Muscle of leg (tissue), 16 donors: ENCODE data around the gene FOXN3. TPM values are rescaled to one million over a fixed set of nuclear protein-coding genes. Genes with fewer than 3 reads are reported as not detected.

Experiments used
- DNase-seq: peaks from one replicate; pipeline ENCODE4 v3.0.0; 2013
- H3K27ac ChIP-seq: one replicate; pipeline ENCODE4 v1.5.1; 2013; ENCODE audit warnings: mild to moderate bottlenecking, low read length, control low read depth
- H3K27me3 ChIP-seq: one replicate; pipeline ENCODE4 v1.6.1; 2013; ENCODE audit warnings: low read length; ENCODE audit not compliant: control insufficient read depth, insufficient read depth
- H3K36me3 ChIP-seq: one replicate; pipeline ENCODE4 v1.6.1; 2013; ENCODE audit warnings: low read length; ENCODE audit not compliant: control insufficient read depth, insufficient read depth
- H3K4me1 ChIP-seq: one replicate; pipeline ENCODE4 v1.6.1; 2013; ENCODE audit warnings: low read length; ENCODE audit not compliant: control insufficient read depth, insufficient read depth
- H3K4me3 ChIP-seq: one replicate; pipeline ENCODE4 v1.5.1; 2013; ENCODE audit warnings: low read length, control low read depth
- H3K9me3 ChIP-seq: replicated peaks from 2 replicates; pipeline ENCODE4 v1.6.1; 2013; ENCODE audit warnings: low read depth, low read length; ENCODE audit not compliant: control insufficient read depth
- WGBS: methylation state at CpG from one replicate; pipeline ENCODE4 v1.1.5; 2013; ENCODE audit warnings: missing lambda C conversion rate; ENCODE audit not compliant: insufficient coverage; 5-methylcytosine and 5-hydroxymethylcytosine counted together
- long read RNA-seq, 11 donors: transcript quantifications; one replicate each; lab custom pipeline, GENCODE V29; 2026
- polyA plus RNA-seq, 8 donors: library from polyadenylated mRNA; unstranded; fragments of 120-200 nt; gene quantifications; one replicate each; pipeline versions ENCODE4 v1.2.1 to v1.2.3, GENCODE V29; 2013; ENCODE audit warnings: inconsistent platforms in 1 of 8, low replicate concordance in 1 of 8; ENCODE audit not compliant: insufficient read length in 8 of 8, insufficient read depth in 1 of 8
- total RNA-seq: library from RNA; stranded (reverse); fragments of 120-200 nt; gene quantifications from one replicate; pipeline ENCODE4 v1.2.4, GENCODE V29; 2013

FOXN3 gene, protein sequence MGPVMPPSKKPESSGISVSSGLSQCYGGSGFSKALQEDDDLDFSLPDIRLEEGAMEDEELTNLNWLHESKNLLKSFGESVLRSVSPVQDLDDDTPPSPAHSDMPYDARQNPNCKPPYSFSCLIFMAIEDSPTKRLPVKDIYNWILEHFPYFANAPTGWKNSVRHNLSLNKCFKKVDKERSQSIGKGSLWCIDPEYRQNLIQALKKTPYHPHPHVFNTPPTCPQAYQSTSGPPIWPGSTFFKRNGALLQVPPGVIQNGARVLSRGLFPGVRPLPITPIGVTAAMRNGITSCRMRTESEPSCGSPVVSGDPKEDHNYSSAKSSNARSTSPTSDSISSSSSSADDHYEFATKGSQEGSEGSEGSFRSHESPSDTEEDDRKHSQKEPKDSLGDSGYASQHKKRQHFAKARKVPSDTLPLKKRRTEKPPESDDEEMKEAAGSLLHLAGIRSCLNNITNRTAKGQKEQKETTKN
- total RNA-seq (63.4 TPM), polyA plus RNA-seq (10 to 100 TPM; 43.4 to 79.2 (median 65.2) TPM)
- long read RNA-seq, donor 1, transcript FOXN3-214 (6 exons, 2,692 nt): major isoform, 6 of 9 reads
- long read RNA-seq, donor 1, partial matches to known transcripts: 0 of 9 reads
- long read RNA-seq, donor 1, other reads (novel, unspliced or antisense): 0 of 9 reads
- long read RNA-seq, donor 2, partial matches to known transcripts: 0 of 1 reads
- long read RNA-seq, donor 2, other reads (novel, unspliced or antisense): 0 of 1 reads
- long read RNA-seq, donor 3, transcript FOXN3-214 (6 exons, 2,692 nt): major isoform, 9 of 21 reads
- long read RNA-seq, donor 3, transcript FOXN3-219 (5 exons, 2,421 nt): minor isoform, 5 of 21 reads
- long read RNA-seq, donor 3, partial matches to known transcripts: 0 of 21 reads
- long read RNA-seq, donor 3, other reads (novel, unspliced or antisense): 5 of 21 reads
- long read RNA-seq, donor 4, partial matches to known transcripts: 0 of 9 reads
- long read RNA-seq, donor 4, other reads (novel, unspliced or antisense): 0 of 9 reads
- long read RNA-seq, donor 5, transcript FOXN3-219 (5 exons, 2,421 nt): major isoform, 8 of 29 reads
- long read RNA-seq, donor 5, transcript FOXN3-214 (6 exons, 2,692 nt): major isoform, 8 of 29 reads
- long read RNA-seq, donor 5, partial matches to known transcripts: 10 of 29 reads
- long read RNA-seq, donor 5, other reads (novel, unspliced or antisense): 0 of 29 reads
- long read RNA-seq, donor 6, transcript FOXN3-214 (6 exons, 2,692 nt): major isoform, 8 of 9 reads
- long read RNA-seq, donor 6, partial matches to known transcripts: 0 of 9 reads
- long read RNA-seq, donor 6, other reads (novel, unspliced or antisense): 0 of 9 reads
- long read RNA-seq, donor 7, partial matches to known transcripts: 0 of 3 reads
- long read RNA-seq, donor 7, other reads (novel, unspliced or antisense): 0 of 3 reads
- long read RNA-seq, donor 8, partial matches to known transcripts: 0 of 12 reads
- long read RNA-seq, donor 8, other reads (novel, unspliced or antisense): 5 of 12 reads
- long read RNA-seq, donor 9, transcript FOXN3-214 (6 exons, 2,692 nt): major isoform, 5 of 14 reads
- long read RNA-seq, donor 9, partial matches to known transcripts: 5 of 14 reads
- long read RNA-seq, donor 9, other reads (novel, unspliced or antisense): 0 of 14 reads
- long read RNA-seq, donor 10, transcript FOXN3-214 (6 exons, 2,692 nt): major isoform, 6 of 13 reads
- long read RNA-seq, donor 10, partial matches to known transcripts: 0 of 13 reads
- long read RNA-seq, donor 10, other reads (novel, unspliced or antisense): 0 of 13 reads
- long read RNA-seq, donor 11, transcript FOXN3-219 (5 exons, 2,421 nt): minor isoform, 7 of 18 reads
- long read RNA-seq, donor 11, transcript FOXN3-214 (6 exons, 2,692 nt): major isoform, 8 of 18 reads
- long read RNA-seq, donor 11, partial matches to known transcripts: 0 of 18 reads
- long read RNA-seq, donor 11, other reads (novel, unspliced or antisense): 0 of 18 reads

DNA sequence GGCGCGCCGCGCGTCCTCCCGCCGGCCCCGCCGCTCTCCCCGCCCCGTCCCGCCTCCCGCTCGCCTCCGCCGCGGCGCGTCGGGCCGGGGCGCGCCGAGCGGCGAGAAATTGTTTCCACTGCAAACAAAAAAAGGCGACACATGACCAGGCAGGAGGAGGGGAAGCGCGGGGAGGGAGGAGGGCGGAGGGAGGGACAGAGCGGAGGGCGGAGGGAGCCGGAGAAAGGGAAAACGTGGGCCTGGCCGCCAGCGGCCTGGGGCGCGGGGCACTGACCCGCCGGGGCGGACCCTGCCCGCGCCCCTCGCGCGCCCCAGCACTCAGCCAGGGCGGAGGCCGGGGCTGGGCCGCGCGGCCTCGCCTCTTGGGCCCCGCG lies at the start of gene FOXN3:
Gene FOXN3, minus strand, starts transcription at position 143 of the 374 bp plus-strand sequence. CDS start 4,757 bp downstream, outside the sequence.
- Histone ChIP-seq H3K27me3 (no peaks in the 10 kb centered on the region), H3K9me3 (no peaks in the 10 kb centered on the region), H3K36me3 (peaks cover 13% of the 10 kb centered on the region), H3K4me1 (peaks cover 24% of the 10 kb centered on the region), H3K27ac (peak within 1 kb of the TSS; percentile 99), H3K4me3 (peak within 1 kb of the TSS; percentile 83)
- WGBS: under 1% methylated on average over 53 of the region's 54 CpGs
- peak; percentile 98 for DNase-seq

DNA sequence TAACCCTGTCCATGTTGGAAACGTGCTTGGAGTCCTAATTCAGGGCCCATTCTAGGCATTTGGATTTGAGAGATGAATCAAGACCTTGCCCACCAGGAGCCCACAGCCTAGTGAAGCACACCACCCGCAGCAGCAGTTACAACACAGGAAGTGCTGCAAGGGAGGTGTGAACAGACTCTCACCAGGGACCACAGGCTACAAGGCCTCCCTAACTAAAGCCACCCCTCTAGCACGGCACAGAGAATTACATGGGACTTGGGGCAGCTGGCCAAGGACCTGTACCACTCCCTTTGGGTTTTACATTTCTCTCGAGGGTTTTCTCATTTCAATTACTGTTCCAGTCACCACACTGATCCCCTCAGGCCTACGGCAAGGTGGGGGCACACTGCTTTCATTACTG lies 49.5 kb upstream of the FOXN3 start:
- Histone ChIP-seq H3K4me3 (no peak overlapping the region), H3K4me1 (peaks cover 20% of the 10 kb centered on the region), H3K9me3 (no peaks in the 10 kb centered on the region), H3K27ac (peak overlapping the region; percentile 88), H3K27me3 (no peaks in the 10 kb centered on the region), H3K36me3 (peaks cover 4% of the 10 kb centered on the region)
- WGBS: 56% methylated on average over 2 of the region's 5 CpGs
- DNase-seq: no peak

DNA sequence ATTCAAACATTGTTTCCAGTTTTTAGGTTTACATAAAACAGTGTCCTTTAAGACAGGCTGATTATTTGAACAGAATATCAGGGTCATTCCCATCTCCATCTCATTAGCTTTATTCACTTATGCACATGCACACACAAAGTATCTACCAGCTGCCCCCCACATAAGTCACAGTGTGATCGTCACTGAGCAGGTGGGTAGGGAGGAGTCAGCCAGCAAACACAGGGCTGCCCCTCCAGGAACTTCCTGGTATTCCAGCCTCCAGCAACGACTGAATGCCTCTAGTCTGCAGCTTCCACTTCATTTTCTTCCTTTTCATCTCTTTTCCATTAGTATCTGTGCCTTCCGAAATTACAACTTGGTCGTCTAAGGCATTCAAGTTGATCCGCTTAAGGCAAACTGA lies 48.8 kb upstream of the FOXN3 start:
- no peaks in the 10 kb centered on the region for H3K27me3 ChIP-seq
- no peak overlapping the region for H3K4me3 ChIP-seq
- DNase-seq: peak; percentile 54
- peaks cover 18% of the 10 kb centered on the region for H3K4me1 ChIP-seq
- H3K9me3 ChIP-seq: no peaks in the 10 kb centered on the region
- H3K27ac ChIP-seq: peak overlapping the region; percentile 88
- 65% methylated on average over 5 of the region's 5 CpGs for WGBS
- H3K36me3 ChIP-seq: peaks cover 4% of the 10 kb centered on the region

DNA sequence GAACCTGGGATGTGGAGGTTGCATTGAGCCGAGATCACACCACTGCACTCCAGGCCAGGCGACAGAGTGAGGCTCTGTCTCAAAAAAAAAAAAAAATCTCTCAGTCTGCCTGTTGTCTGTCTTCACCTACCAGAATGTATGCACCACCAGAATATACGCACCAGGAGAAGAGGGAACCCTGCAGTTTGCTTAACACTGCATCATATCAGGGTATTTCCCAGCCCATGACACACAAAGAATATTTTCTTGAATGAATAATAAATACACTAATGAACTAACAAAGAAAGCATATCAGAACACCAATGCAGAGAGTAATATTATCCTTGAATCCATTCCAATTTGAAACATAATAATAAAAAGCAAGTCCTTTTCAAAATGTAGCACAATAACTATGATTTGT lies 44.2 kb upstream of the FOXN3 start:
- no peaks in the 10 kb centered on the region for H3K27me3 ChIP-seq
- H3K4me1 ChIP-seq: peaks cover 9% of the 10 kb centered on the region
- no peaks in the 10 kb centered on the region for H3K36me3 ChIP-seq
- no peak overlapping the region for H3K27ac ChIP-seq
- WGBS: no CpG with 5 or more reads among the region's 3 CpGs
- no peak overlapping the region for H3K4me3 ChIP-seq
- no peaks in the 10 kb centered on the region for H3K9me3 ChIP-seq
- DNase-seq: no peak

DNA sequence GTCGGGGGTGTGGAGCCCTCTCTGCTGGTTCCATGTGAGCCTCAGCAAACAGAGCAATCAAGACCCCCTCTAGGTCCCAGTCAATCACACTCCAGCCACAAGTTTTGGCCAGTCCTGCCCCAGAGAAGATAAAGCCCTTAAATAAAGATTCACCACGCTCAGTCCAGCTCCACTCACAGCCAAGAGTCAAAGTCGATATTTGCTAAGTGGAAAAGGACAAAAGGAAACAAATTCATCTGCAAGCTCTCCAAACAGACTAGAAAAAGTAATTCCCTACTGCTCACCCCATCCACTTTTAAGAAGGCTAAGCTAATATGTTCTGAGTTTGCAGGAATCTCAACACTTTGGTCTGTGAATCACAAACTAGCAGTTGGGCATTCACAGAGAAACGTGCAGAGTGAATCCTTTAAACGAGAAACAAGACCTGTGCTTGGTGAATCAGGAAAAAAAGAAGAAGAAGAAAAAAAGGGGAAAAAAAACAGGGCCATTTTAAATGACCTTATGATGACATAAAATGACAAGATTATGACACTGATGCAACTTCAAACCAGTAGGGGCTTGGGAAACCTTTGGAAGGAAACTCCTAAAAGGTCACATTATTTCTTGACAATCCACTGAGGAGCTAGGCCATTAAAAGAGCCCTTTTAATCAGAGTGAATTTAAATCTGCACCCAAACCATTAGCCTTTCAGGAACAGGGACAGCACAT lies 41.8 kb upstream of the FOXN3 start:
- no peak for DNase-seq
- no peaks in the 10 kb centered on the region for H3K9me3 ChIP-seq
- H3K27me3 ChIP-seq: no peaks in the 10 kb centered on the region
- H3K36me3 ChIP-seq: no peaks in the 10 kb centered on the region
- 25% methylated on average over 2 of the region's 5 CpGs for WGBS
- peaks cover 5% of the 10 kb centered on the region for H3K4me1 ChIP-seq
- H3K4me3 ChIP-seq: no peak overlapping the region
- no peak overlapping the region for H3K27ac ChIP-seq

DNA sequence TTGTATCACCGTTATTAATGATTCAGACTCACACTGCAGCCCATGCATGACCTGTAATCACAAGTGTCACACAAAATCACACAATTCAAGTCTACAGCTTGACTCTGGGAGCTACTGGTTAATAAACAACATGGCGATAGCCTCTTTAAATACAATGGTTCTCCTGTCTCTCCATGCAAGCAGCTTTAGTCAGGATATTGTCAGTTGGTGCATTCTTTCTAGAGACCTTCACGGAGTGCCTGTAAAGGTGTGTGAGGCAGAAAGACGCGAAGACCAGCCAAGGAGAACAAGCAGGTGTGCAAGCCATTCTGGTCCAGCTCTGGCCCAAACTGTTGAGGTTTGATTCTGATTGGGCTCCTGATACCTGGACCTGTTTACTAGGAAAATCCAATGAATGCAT lies 40.0 kb upstream of the FOXN3 start:
- Histone ChIP-seq H3K36me3 (no peaks in the 10 kb centered on the region), H3K27ac (no peak overlapping the region), H3K4me3 (no peak overlapping the region), H3K27me3 (no peaks in the 10 kb centered on the region), H3K9me3 (no peaks in the 10 kb centered on the region), H3K4me1 (peaks cover 5% of the 10 kb centered on the region)
- DNase-seq: no peak
- 97% methylated on average over 3 of the region's 5 CpGs for WGBS

DNA sequence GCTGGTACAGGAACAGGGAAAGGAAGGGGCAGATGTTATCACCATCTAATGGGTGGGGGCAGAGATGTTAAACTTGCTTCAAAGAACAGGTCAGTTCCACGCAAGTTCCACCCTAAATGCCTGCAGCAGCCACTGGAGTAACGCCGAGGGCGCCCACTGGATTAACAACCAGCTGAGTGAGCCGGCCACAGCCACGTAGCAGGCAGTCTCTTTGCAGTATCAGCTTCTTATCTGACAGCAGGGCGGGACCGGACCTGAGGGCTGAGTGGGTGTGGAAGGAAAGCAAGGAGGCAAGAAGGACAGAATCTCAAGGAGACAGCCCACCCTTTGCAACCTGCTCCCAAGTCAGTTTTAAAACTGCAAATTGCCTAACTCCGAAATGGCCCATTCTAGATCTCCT lies 38.4 kb upstream of the FOXN3 start:
- no peak overlapping the region for H3K27ac ChIP-seq
- H3K9me3 ChIP-seq: no peaks in the 10 kb centered on the region
- no peak overlapping the region for H3K4me3 ChIP-seq
- 58% methylated on average over 8 of the region's 9 CpGs for WGBS
- H3K36me3 ChIP-seq: no peaks in the 10 kb centered on the region
- no peaks in the 10 kb centered on the region for H3K27me3 ChIP-seq
- H3K4me1 ChIP-seq: peaks cover 5% of the 10 kb centered on the region
- no peak for DNase-seq

DNA sequence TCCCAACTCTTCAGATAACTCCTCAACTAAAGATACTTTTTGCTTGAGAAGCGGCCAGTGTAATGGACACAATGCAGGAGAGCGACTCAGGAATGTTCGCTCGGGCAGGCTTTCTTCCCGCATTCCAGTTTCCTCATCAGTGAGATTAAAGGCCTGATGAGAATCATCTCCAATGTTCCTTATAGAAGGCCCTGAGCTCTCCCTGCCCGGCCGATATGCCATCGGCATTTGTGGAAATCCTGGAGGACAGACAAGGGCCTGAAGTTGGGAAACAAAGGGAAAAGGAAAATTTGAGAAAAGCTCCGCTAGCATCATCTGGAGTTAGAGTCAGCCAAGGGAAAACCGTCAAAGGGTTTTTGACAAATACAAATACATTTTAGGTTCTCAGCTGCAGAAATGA lies 38.0 kb upstream of the FOXN3 start:
- no peaks in the 10 kb centered on the region for H3K36me3 ChIP-seq
- DNase-seq: no peak
- no peaks in the 10 kb centered on the region for H3K27me3 ChIP-seq
- no peak overlapping the region for H3K27ac ChIP-seq
- peaks cover 5% of the 10 kb centered on the region for H3K4me1 ChIP-seq
- no peak overlapping the region for H3K4me3 ChIP-seq
- WGBS: 97% methylated on average over 5 of the region's 10 CpGs
- no peaks in the 10 kb centered on the region for H3K9me3 ChIP-seq
